Neutrophil (primary cell): ENCODE results near the gene TFEB.
A peak's percentile ranks its signal among the peaks of the same experiment; 100 is the strongest.

Experiments used
- H3K27ac ChIP-seq: fragments of 200-600 bp; sonication (generic); 2 replicates; pipeline ENCODE4 v1.5.1; 2016; ENCODE audit warnings: mild to moderate bottlenecking, moderate library complexity
- H3K27me3 ChIP-seq: fragments of 200-600 bp; sonication (generic); 2 replicates; pipeline ENCODE4 v1.6.0; 2016; ENCODE audit warnings: mild to moderate bottlenecking
- H3K36me3 ChIP-seq: fragments of 200-600 bp; sonication (generic); 2 replicates; pipeline ENCODE4 v1.5.1; 2017
- H3K4me1 ChIP-seq, 2 experiments: fragments of 200-600 bp in 1 of 2; sonication (generic) in 1 of 2; 1 replicate in 1 of 2; 2 replicates in 1 of 2; pipeline versions ENCODE4 v1.5.1 to v1.6.1; 2013 to 2016; ENCODE audit warnings: low read depth in 1 of 2, low read length in 1 of 2, mild to moderate bottlenecking in 1 of 2, moderate library complexity in 1 of 2; ENCODE audit not compliant: control insufficient read depth in 1 of 2, insufficient read depth in 1 of 2
- H3K4me3 ChIP-seq, 2 experiments: fragments of 200-600 bp in 1 of 2; sonication (generic) in 1 of 2; 1 replicate in 1 of 2; 2 replicates in 1 of 2; pipeline ENCODE4 v1.5.1; 2013 to 2016; ENCODE audit warnings: low read depth in 1 of 2, low read length in 1 of 2, mild to moderate bottlenecking in 1 of 2, moderate library complexity in 1 of 2
- H3K9me3 ChIP-seq: fragments of 200-600 bp; sonication (generic); 2 replicates; pipeline ENCODE4 v1.5.1; 2016
- CTCF ChIP-seq: fragments of 200-600 bp; sonication (generic); IDR thresholded peaks from 2 replicates; pipeline ENCODE4 v1.5.1; 2016; ENCODE audit warnings: antibody characterized with exemption

TFEB gene

GRCh38 chr6:41779788-41780550, 44.6 kb upstream of the TFEB start, which contains the start of gene FRS3:
TSS of gene FRS3 (minus strand) at chr6:41779900. CDS start at chr6:41776987, 2,913 bp downstream.
- H3K36me3 ChIP-seq, result peaks cover 6% of the 10 kb centered on the region
- TF ChIP-seq CTCF, result peak; percentile 99
- H3K27me3 ChIP-seq, result no peaks in the 10 kb centered on the region
- H3K27ac ChIP-seq, result peak within 1 kb of the TSS; percentile 63
- H3K9me3 ChIP-seq, result no peaks in the 10 kb centered on the region
- H3K4me3 ChIP-seq, result peak within 1 kb of the TSS; percentile 80 to 81
- peaks cover 55 to 65% of the 10 kb centered on the region in 2 experiments for H3K4me1 ChIP-seq

- no peaks in the 10 kb centered on the region for H3K27me3 ChIP-seq
- no peak for TF ChIP-seq CTCF
- peaks cover 48 to 59% of the 10 kb centered on the region in 2 experiments for H3K4me1 ChIP-seq
- no peaks in the 10 kb centered on the region for H3K9me3 ChIP-seq
- H3K4me3 ChIP-seq, result peak overlapping the region; percentile 57 to 80
- H3K36me3 ChIP-seq, result peaks cover 12% of the 10 kb centered on the region
- H3K27ac ChIP-seq, result peak overlapping the region; percentile 53
These were observed 43.9 kb upstream of the TFEB start for GRCh38 chr6:41779336-41779735.

- H3K4me3 ChIP-seq, result peak overlapping the region; percentile 57 to 80
- H3K36me3 ChIP-seq, result peaks cover 17% of the 10 kb centered on the region
- no peak for TF ChIP-seq CTCF
- peak overlapping the region; percentile 63 for H3K27ac ChIP-seq
- H3K27me3 ChIP-seq, result no peaks in the 10 kb centered on the region
- H3K9me3 ChIP-seq, result no peaks in the 10 kb centered on the region
- H3K4me1 ChIP-seq, result peaks cover 44 to 54% of the 10 kb centered on the region in 2 experiments
These were observed 43.5 kb upstream of the TFEB start for GRCh38 chr6:41778895-41779294.

GRCh38 chr6:41777551-41778285, 42.3 kb upstream of the TFEB start:
- Histone ChIP-seq H3K27ac (peak overlapping the region; percentile 63), H3K27me3 (no peaks in the 10 kb centered on the region), H3K4me1 (peaks cover 42 to 54% of the 10 kb centered on the region in 2 experiments), H3K36me3 (peaks cover 27% of the 10 kb centered on the region), H3K9me3 (no peaks in the 10 kb centered on the region), H3K4me3 (no peak overlapping the region)
- no peak for TF ChIP-seq CTCF

- Histone ChIP-seq H3K9me3 (no peaks in the 10 kb centered on the region), H3K27ac (no peak overlapping the region), H3K27me3 (no peaks in the 10 kb centered on the region), H3K4me1 (peaks cover 30 to 41% of the 10 kb centered on the region in 2 experiments), H3K36me3 (peaks cover 51% of the 10 kb centered on the region), H3K4me3 (no peak overlapping the region)
- no peak for TF ChIP-seq CTCF
These were observed 40.0 kb upstream of the TFEB start for GRCh38 chr6:41775293-41775882.
